HG03354 (cell line): ENCODE measurements around the gene ZNF579.

Experiments
- ATAC-seq: cut with Tn5 transposase; IDR thresholded peaks from one replicate; pipeline ENCODE4 v1.9.1; 2021; ENCODE audit warnings: mild to moderate bottlenecking; ENCODE audit not compliant: unreplicated experiment, poor library complexity, severe bottlenecking

The ZNF579 gene

GRCh38 chr19:55527197-55528029, 53.2 kb downstream of the ZNF579 start:
- no peak for ATAC-seq
